ENCODE data around the gene RINT1.
"Not testable (repeated sequence)": the region's sequence is repeated elsewhere in the genome, so short reads cannot be mapped to it uniquely, and the experiment has no call there.

Gene RINT1

GRCh38 chr7:105519353-105519752, 12.6 kb upstream of the RINT1 start:
- H3K9ac ChIP-seq (ENCODE audit: low read length) = no peak overlapping the region
- H4K20me1 ChIP-seq (ENCODE audit: insufficient read depth, low read length) = peaks cover 3% of the 10 kb centered on the region; the same call in 1 of the 2 replicates
- peaks cover 8% of the 10 kb centered on the region; the same call in 1 of the 2 replicates for H3K4me1 ChIP-seq (ENCODE audit: low read length)
- H3K9me3 ChIP-seq (ENCODE audit: insufficient read depth, low read length) = no peaks in the 10 kb centered on the region
- no peak overlapping the region for H3K4me2 ChIP-seq (ENCODE audit: low read length)
- no peaks in the 10 kb centered on the region for H3K27me3 ChIP-seq (ENCODE audit: low read depth, low read length)
- no peak overlapping the region for H3K4me3 ChIP-seq (ENCODE audit: low read length)
- TF ChIP-seq CTCF (IDR thresholded peaks at IDR 0.05; ENCODE audit: low read depth, low read length) (no peak), EZH2phosphoT487 (IDR thresholded peaks at IDR 0.05; ENCODE audit: low read depth) (no peak)
- peaks cover 9% of the 10 kb centered on the region for H3K36me3 ChIP-seq (replicated peaks; ENCODE audit: low read depth, low read length)
- H3K27ac ChIP-seq (ENCODE audit: low read length) = no peak overlapping the region
- H3K79me2 ChIP-seq (ENCODE audit: low read length) = peaks cover 74% of the 10 kb centered on the region
- no peak overlapping the region for H2AFZ ChIP-seq (ENCODE audit: low read depth, low read length)

- H3K9me3 ChIP-seq (ENCODE audit: insufficient read depth, low read length); H3K27me3 ChIP-seq (ENCODE audit: low read depth, low read length); H2AFZ ChIP-seq (ENCODE audit: low read depth, low read length); H4K20me1 ChIP-seq (ENCODE audit: insufficient read depth, low read length); H3K4me1 ChIP-seq (ENCODE audit: low read length); H3K36me3 ChIP-seq (replicated peaks; ENCODE audit: low read depth, low read length); H3K27ac ChIP-seq (ENCODE audit: low read length); H3K9ac ChIP-seq (ENCODE audit: low read length): not testable (repeated sequence)
- Histone ChIP-seq H3K4me2 (ENCODE audit: low read length) (peak overlapping the region; percentile 73), H3K79me2 (ENCODE audit: low read length) (peaks cover 61% of the 10 kb centered on the region), H3K4me3 (ENCODE audit: low read length) (peak overlapping the region; percentile 87)
Observed at GRCh38 chr7:105520620-105521019, 11.4 kb upstream of the RINT1 start.

- H3K4me3 ChIP-seq (ENCODE audit: low read length) = peak overlapping the region; percentile 87
- peaks cover 6% of the 10 kb centered on the region for H3K36me3 ChIP-seq (replicated peaks; ENCODE audit: low read depth, low read length)
- H3K79me2 ChIP-seq (ENCODE audit: low read length) = peaks cover 57% of the 10 kb centered on the region
- H4K20me1 ChIP-seq (ENCODE audit: insufficient read depth, low read length) = peaks cover 3% of the 10 kb centered on the region; the same call in 1 of the 2 replicates
- no peaks in the 10 kb centered on the region for H3K27me3 ChIP-seq (ENCODE audit: low read depth, low read length)
- peak overlapping the region; percentile 73 for H3K9ac ChIP-seq (ENCODE audit: low read length)
- peak overlapping the region; percentile 73 for H3K4me2 ChIP-seq (ENCODE audit: low read length)
- H2AFZ ChIP-seq (ENCODE audit: low read depth, low read length) = peak overlapping the region; percentile 28
- H3K9me3 ChIP-seq (ENCODE audit: insufficient read depth, low read length) = no peaks in the 10 kb centered on the region
- peaks cover 8% of the 10 kb centered on the region; the same call in 1 of the 2 replicates for H3K4me1 ChIP-seq (ENCODE audit: low read length)
- TF ChIP-seq EZH2phosphoT487 (IDR thresholded peaks at IDR 0.05; ENCODE audit: low read depth) (no peak), CTCF (IDR thresholded peaks at IDR 0.05; ENCODE audit: low read depth, low read length) (no peak)
- H3K27ac ChIP-seq (ENCODE audit: low read length) = peak overlapping the region; percentile 20; the same call in 1 of the 2 replicates
Observed at GRCh38 chr7:105521027-105521716, 10.8 kb upstream of the RINT1 start.

GRCh38 chr7:105521717-105522463, 10.1 kb upstream of the RINT1 start, which contains the start of gene PUS7:
Gene PUS7, minus strand, starts transcription at chr7:105522271. Its CDS starts 13,759 bp downstream, at chr7:105508512.
- Histone ChIP-seq H2AFZ (ENCODE audit: low read depth, low read length) (peak within 1 kb of the TSS; percentile 97), H3K79me2 (ENCODE audit: low read length) (peaks cover 50% of the 10 kb centered on the region), H3K27me3 (ENCODE audit: low read depth, low read length) (no peaks in the 10 kb centered on the region), H3K4me3 (ENCODE audit: low read length) (peak within 1 kb of the TSS; percentile 87), H3K4me1 (ENCODE audit: low read length) (peaks cover 8% of the 10 kb centered on the region; the same call in 1 of the 2 replicates), H3K4me2 (ENCODE audit: low read length) (peak within 1 kb of the TSS; percentile 79), H3K9me3 (ENCODE audit: insufficient read depth, low read length) (no peaks in the 10 kb centered on the region), H4K20me1 (ENCODE audit: insufficient read depth, low read length) (peaks cover 3% of the 10 kb centered on the region; the same call in 1 of the 2 replicates), H3K9ac (ENCODE audit: low read length) (peak within 1 kb of the TSS; percentile 73), H3K36me3 (replicated peaks; ENCODE audit: low read depth, low read length) (peaks cover 6% of the 10 kb centered on the region), H3K27ac (ENCODE audit: low read length) (peak within 1 kb of the TSS; percentile 20)
- TF ChIP-seq EZH2phosphoT487 (IDR thresholded peaks at IDR 0.05; ENCODE audit: low read depth) (no peak), CTCF (IDR thresholded peaks at IDR 0.05; ENCODE audit: low read depth, low read length) (no peak)

- H3K36me3 ChIP-seq (replicated peaks; ENCODE audit: low read depth, low read length); H3K9ac ChIP-seq (ENCODE audit: low read length); H3K4me1 ChIP-seq (ENCODE audit: low read length); H3K4me2 ChIP-seq (ENCODE audit: low read length); H3K27ac ChIP-seq (ENCODE audit: low read length); H3K4me3 ChIP-seq (ENCODE audit: low read length); H3K9me3 ChIP-seq (ENCODE audit: insufficient read depth, low read length); H3K27me3 ChIP-seq (ENCODE audit: low read depth, low read length); H2AFZ ChIP-seq (ENCODE audit: low read depth, low read length); H4K20me1 ChIP-seq (ENCODE audit: insufficient read depth, low read length): not testable (repeated sequence)
- peaks cover 25% of the 10 kb centered on the region for H3K79me2 ChIP-seq (ENCODE audit: low read length)
Observed at GRCh38 chr7:105524423-105524822, 7.6 kb upstream of the RINT1 start.
